Osteoblast (primary cell): ENCODE data around the gene ENPP3. TPM values are rescaled to one million over a fixed set of nuclear protein-coding genes. Genes with fewer than 3 reads are reported as not detected.

Experiments
- DNase-seq: peaks from one replicate; pipeline ENCODE4 v3.0.0; 2011; ENCODE audit warnings: low spot score, mixed read lengths; ENCODE audit not compliant: insufficient read length; ENCODE audit errors: missing footprints
- H2AFZ ChIP-seq: 2 replicates; pipeline ENCODE4 v1.6.0; 2011; ENCODE audit warnings: mild to moderate bottlenecking, low read length
- H3K27ac ChIP-seq: 2 replicates; pipeline ENCODE4 v1.5.1; 2011; ENCODE audit warnings: mild to moderate bottlenecking, low read depth, low read length, moderate library complexity
- H3K27me3 ChIP-seq: 2 replicates; pipeline ENCODE4 v1.6.0; 2012; ENCODE audit warnings: mild to moderate bottlenecking, control low read depth, inconsistent platforms, low read length, moderate library complexity; ENCODE audit not compliant: insufficient read depth
- H3K36me3 ChIP-seq: 2 replicates; pipeline ENCODE4 v1.5.1; 2011; ENCODE audit warnings: mild to moderate bottlenecking, low read length, control low read depth, moderate library complexity; ENCODE audit not compliant: insufficient read depth
- H3K4me1 ChIP-seq: 2 replicates; pipeline ENCODE4 v1.5.1; 2011; ENCODE audit warnings: mild to moderate bottlenecking, low read length, control low read depth, moderate library complexity; ENCODE audit not compliant: insufficient read depth
- H3K4me2 ChIP-seq: 2 replicates; pipeline ENCODE4 v1.6.0; 2011; ENCODE audit warnings: mild to moderate bottlenecking, low read length; ENCODE audit not compliant: insufficient read depth
- H3K4me3 ChIP-seq: fragments of 200-600 bp; sonication (generic); 3 replicates; pipeline ENCODE4 v1.5.1; 2012; ENCODE audit warnings: mild to moderate bottlenecking, low read length, inconsistent platforms; ENCODE audit not compliant: insufficient read depth
- H3K79me2 ChIP-seq: 2 replicates; pipeline ENCODE4 v1.6.0; 2012; ENCODE audit warnings: mild to moderate bottlenecking, low read length, control low read depth, inconsistent platforms; ENCODE audit not compliant: insufficient read depth
- H3K9me3 ChIP-seq: 2 replicates; pipeline ENCODE4 v1.5.1; 2011; ENCODE audit warnings: low read depth, low read length, control low read depth
- H4K20me1 ChIP-seq: 2 replicates; pipeline ENCODE4 v1.6.0; 2012; ENCODE audit warnings: mild to moderate bottlenecking, low read length, control low read depth; ENCODE audit not compliant: insufficient read depth
- total RNA-seq: library from RNA; depleted of rRNA; stranded (reverse); fragments of >200 nt; gene quantifications from 2 replicates; pipeline ENCODE4 v1.2.3, GENCODE V29; 2012
- TF ChIP-seq, protein P1 (sequence below): IDR thresholded peaks from 2 replicates; pipeline ENCODE4 v1.5.1; 2011; ENCODE audit warnings: mild to moderate bottlenecking, low read depth, low read length, moderate library complexity; ENCODE audit errors: extremely low read depth

The ENPP3 gene
- total RNA-seq, 1 donor = not detected

DNA sequence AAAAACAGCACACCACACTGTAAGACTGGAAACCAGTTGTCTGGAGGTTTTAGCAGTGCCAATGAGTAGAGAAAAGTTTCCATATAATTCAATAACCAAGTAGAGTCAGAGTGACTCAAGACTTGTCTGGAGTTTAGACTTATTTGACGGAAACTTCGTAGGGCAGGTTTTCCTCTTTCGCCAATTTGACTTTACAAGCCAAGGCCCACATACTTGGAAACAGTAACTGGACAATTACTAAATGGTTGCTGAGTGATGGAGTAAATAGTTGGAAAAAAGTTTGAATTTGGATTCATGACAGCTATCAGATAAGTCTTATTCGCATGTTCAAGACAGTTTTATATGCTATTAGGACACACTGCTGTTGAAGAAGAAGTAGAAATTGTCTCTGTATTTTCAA lies 121.8 kb downstream of the ENPP3 start:
- peaks cover 60% of the 10 kb centered on the region for H3K4me1 ChIP-seq
- no peak for DNase-seq
- no peak overlapping the region for H2AFZ ChIP-seq
- H3K27ac ChIP-seq = peak overlapping the region; percentile 15
- H3K4me3 ChIP-seq = no peak overlapping the region
- H3K36me3 ChIP-seq = no peaks in the 10 kb centered on the region
- no peaks in the 10 kb centered on the region for H4K20me1 ChIP-seq
- H3K4me2 ChIP-seq = no peak overlapping the region
- no peaks in the 10 kb centered on the region for H3K27me3 ChIP-seq
- H3K9me3 ChIP-seq = no peaks in the 10 kb centered on the region
- no peaks in the 10 kb centered on the region for H3K79me2 ChIP-seq
- TF ChIP-seq, protein P1, sequence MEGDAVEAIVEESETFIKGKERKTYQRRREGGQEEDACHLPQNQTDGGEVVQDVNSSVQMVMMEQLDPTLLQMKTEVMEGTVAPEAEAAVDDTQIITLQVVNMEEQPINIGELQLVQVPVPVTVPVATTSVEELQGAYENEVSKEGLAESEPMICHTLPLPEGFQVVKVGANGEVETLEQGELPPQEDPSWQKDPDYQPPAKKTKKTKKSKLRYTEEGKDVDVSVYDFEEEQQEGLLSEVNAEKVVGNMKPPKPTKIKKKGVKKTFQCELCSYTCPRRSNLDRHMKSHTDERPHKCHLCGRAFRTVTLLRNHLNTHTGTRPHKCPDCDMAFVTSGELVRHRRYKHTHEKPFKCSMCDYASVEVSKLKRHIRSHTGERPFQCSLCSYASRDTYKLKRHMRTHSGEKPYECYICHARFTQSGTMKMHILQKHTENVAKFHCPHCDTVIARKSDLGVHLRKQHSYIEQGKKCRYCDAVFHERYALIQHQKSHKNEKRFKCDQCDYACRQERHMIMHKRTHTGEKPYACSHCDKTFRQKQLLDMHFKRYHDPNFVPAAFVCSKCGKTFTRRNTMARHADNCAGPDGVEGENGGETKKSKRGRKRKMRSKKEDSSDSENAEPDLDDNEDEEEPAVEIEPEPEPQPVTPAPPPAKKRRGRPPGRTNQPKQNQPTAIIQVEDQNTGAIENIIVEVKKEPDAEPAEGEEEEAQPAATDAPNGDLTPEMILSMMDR = no peak

DNA sequence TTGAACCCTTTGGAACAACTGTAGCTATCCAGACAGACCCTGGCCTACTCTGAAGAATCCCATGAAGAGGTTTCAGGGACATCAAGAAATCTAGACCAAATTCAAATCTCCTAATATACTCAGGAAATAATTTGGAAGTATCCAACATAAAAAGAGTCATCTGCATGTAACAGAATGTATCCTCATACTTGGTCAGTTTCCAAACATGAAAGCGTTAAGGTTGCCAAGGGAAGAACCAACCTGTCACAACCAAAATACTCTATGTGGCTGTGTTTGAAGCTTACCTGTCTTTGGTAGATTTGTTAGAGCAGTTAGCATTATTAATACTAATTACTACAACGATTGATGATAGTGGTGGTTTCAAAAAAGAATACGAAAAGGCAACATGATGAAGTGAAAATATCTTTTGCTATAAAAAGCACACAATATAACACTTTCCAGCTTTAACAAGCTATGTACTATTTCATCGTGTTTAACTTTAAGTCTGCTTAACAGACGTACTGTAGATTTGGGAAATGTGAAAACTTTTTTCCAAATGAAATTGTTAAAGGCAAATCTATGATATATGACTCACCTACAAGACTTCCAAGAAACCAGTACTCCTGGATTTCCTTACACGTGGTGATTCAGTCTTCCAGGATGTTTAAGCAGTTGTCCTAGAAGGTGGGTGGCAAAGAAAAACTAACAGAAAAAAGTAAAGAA lies 124.1 kb downstream of the ENPP3 start:
- H4K20me1 ChIP-seq = no peaks in the 10 kb centered on the region
- H3K9me3 ChIP-seq = no peaks in the 10 kb centered on the region
- TF ChIP-seq, protein P1 = no peak
- DNase-seq = peak; percentile 2
- no peak overlapping the region for H3K4me3 ChIP-seq
- no peaks in the 10 kb centered on the region for H3K27me3 ChIP-seq
- peaks cover 62% of the 10 kb centered on the region for H3K4me1 ChIP-seq
- H3K27ac ChIP-seq = peak overlapping the region; percentile 32
- no peak overlapping the region for H2AFZ ChIP-seq
- no peaks in the 10 kb centered on the region for H3K36me3 ChIP-seq
- H3K4me2 ChIP-seq = peak overlapping the region; percentile 40
- no peaks in the 10 kb centered on the region for H3K79me2 ChIP-seq

DNA sequence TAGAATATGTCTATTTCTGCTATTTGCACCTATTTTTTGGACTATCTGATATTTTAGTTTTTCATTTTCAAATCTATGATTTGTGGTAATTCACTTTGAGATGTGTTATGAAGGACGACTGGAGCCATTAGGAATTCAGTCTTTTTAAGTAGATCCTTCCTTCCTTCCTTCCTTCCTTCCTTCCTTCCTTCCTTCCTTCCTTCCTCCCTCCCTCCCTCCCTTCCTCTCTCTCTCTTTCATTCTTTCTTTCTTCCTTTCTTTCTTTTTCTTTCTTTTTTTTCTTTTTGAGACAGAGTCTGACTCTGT lies 124.6 kb downstream of the ENPP3 start:
- H2AFZ ChIP-seq = no peak overlapping the region
- H3K79me2 ChIP-seq = no peaks in the 10 kb centered on the region
- H3K4me2 ChIP-seq = peak overlapping the region; percentile 40
- peak overlapping the region; percentile 32 for H3K27ac ChIP-seq
- TF ChIP-seq, protein P1 = no peak
- DNase-seq = no peak
- H3K4me1 ChIP-seq = peaks cover 59% of the 10 kb centered on the region
- H3K27me3 ChIP-seq = no peaks in the 10 kb centered on the region
- no peaks in the 10 kb centered on the region for H4K20me1 ChIP-seq
- no peaks in the 10 kb centered on the region for H3K9me3 ChIP-seq
- no peaks in the 10 kb centered on the region for H3K36me3 ChIP-seq
- H3K4me3 ChIP-seq = no peak overlapping the region

DNA sequence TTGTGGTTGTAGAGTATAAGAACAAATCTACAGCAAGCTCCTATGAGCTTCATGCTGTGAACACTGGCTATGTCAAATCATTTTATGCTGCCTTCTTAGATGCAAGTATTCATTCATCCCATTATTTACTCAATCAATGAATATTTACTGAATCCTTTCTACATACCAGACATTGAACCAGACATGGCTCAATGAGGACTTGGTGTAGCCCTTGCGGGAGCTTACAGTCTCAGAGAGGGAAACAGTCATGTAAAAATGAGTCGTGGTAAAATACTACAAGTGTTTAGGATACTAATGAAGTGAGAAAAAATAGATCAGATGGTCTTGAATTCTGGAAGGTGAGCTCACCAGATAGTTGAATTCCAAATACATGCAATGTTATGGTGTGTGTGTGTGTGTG lies 125.9 kb downstream of the ENPP3 start:
- TF ChIP-seq, protein P1 = no peak
- Histone ChIP-seq H3K9me3 (no peaks in the 10 kb centered on the region), H3K4me1 (peaks cover 56% of the 10 kb centered on the region), H3K4me2 (no peak overlapping the region), H3K4me3 (no peak overlapping the region), H2AFZ (no peak overlapping the region), H3K27me3 (no peaks in the 10 kb centered on the region), H3K79me2 (no peaks in the 10 kb centered on the region), H3K27ac (no peak overlapping the region), H3K36me3 (no peaks in the 10 kb centered on the region), H4K20me1 (no peaks in the 10 kb centered on the region)
- peak; percentile 2 for DNase-seq
